ENCODE results near the gene TEKT1.
"Not testable (repeated sequence)": the region's sequence is repeated elsewhere in the genome, so short reads cannot be mapped to it uniquely, and the experiment has no call there.

TEKT1 gene

GRCh38 chr17:6831661-6832263 is at the start of gene TEKT1:
Gene TEKT1 (minus strand): TSS chr17:6831729. CDS start chr17:6830376, 1,353 bp downstream.
- DNase-seq: peak; percentile 74

- not testable (repeated sequence) for DNase-seq
Measured at GRCh38 chr17:6879221-6879975, 47.9 kb upstream of the TEKT1 start.

GRCh38 chr17:6875276-6875675 is 43.7 kb upstream of the TEKT1 start:
- DNase-seq: not testable (repeated sequence)

GRCh38 chr17:6872936-6873335 is 41.4 kb upstream of the TEKT1 start:
- DNase-seq: no peak

- no peak for DNase-seq
Measured at GRCh38 chr17:6870841-6871240, 39.3 kb upstream of the TEKT1 start.

DNA sequence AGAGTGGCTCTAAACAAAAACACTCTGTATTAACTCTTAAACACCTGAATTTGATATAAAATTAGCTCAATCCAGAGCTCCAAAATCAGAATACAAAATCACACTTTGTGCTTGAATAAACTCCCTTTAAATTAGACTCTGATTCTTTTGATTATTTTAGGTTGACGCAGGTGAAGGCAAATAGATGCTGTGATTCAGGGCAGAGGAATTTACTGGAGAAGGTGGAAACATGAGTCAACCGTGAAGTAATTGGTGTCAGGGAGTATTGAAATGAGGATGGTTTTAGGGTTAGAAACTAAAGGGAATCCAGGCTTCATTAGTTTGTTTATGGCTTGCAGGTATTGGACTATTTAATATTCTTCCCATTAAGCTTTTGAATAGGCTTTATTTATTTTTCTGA is 37.1 kb upstream of the TEKT1 start:
- no peak for DNase-seq

GRCh38 chr17:6867849-6868248 is 36.3 kb upstream of the TEKT1 start:
- DNase-seq: no peak

- DNase-seq: peak; percentile 9
Measured at GRCh38 chr17:6862825-6863224, 31.3 kb upstream of the TEKT1 start.

DNA sequence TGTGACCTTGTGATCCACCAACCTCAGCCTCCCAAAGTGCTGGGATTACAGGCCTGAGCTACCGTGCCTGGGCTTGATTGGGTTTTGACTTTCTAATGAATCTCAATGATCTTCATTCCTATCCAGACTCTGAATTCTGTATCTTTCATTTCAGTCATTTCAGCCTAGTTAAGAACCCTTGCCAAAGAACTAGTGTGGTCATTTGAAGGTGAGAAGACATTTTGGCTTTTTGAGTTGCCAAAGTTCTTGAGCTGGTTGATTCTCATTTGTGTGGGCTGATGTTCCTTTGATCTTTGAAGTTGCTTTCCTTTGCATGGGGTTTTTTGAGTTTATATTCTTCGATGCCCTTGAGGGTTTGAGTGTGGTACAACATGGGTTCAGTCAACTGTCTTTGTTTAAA is 30.6 kb upstream of the TEKT1 start:
- DNase-seq: no peak

DNA sequence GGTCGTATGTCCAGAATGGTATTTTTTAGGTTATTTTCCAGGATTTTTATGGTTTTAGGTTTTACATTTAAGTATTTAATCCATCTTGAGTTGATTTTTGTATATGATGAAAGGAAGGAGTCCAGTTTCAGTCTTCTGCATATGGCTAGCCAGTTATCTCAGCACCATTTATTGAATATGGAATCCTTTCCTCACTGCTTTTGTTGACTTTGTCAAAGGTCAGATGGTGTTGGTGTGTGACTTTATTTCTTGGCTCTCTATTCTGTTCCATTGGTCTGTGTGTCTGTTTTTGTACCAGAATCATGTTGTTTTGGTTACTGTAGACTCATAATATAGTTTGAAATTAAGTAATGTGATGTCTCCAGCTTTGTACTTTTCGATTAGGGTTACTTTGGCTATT is 26.4 kb upstream of the TEKT1 start:
- no peak for DNase-seq

DNA sequence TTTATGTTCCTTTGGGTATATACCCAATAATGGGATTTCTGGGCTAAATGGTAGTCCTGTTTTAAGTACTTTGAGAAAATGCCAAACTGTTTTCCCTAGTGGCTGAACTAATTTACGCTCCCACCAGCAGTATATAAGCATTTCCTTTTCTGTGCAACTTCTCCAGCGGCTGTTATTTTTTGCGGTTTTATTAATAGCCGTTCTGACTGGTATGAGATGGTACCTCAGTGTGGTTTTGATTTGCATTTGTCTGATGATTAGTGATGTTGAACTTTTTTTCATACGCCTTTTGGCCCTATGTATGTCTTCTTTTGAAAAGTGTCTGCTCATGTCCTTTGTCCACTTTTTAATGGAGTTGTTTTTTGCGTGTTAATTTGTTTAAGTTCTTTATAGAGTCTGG is 25.8 kb upstream of the TEKT1 start:
- no peak for DNase-seq

GRCh38 chr17:6856051-6856450 is 24.5 kb upstream of the TEKT1 start:
- no peak for DNase-seq

DNA sequence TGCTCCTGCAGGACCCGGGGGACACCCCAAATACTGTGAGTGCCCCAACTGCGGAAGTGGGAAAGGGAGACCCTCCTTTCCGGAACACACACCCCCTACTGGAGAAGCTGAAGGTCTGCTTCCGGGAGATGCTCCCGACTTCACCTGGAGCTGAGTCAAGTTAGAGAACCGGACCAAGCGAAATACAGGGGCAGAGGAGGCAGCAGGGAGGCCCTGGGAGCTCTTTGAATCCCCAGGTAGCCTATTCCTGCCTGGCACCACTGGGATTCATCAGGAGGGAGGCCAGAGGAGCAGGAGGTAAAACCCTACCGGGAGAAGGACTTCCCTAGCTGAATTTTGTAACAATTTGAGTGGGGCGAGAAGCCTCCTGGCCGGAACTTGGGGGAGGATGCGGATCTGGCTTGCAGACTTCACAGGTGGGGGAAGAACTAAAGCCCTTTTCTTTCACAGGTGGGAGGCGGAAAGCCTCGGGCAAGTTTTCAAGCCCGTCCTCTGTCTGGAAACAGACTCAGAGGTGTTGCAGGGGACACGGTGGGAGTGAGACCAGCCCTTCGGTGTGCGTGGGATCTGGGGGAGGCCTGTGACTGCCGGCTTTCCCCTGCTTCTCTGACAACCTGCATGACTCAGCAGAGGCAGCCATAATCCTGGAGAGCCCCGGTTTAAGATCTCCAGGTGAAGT is 22.4 kb upstream of the TEKT1 start:
- DNase-seq: peak; percentile 39

DNA sequence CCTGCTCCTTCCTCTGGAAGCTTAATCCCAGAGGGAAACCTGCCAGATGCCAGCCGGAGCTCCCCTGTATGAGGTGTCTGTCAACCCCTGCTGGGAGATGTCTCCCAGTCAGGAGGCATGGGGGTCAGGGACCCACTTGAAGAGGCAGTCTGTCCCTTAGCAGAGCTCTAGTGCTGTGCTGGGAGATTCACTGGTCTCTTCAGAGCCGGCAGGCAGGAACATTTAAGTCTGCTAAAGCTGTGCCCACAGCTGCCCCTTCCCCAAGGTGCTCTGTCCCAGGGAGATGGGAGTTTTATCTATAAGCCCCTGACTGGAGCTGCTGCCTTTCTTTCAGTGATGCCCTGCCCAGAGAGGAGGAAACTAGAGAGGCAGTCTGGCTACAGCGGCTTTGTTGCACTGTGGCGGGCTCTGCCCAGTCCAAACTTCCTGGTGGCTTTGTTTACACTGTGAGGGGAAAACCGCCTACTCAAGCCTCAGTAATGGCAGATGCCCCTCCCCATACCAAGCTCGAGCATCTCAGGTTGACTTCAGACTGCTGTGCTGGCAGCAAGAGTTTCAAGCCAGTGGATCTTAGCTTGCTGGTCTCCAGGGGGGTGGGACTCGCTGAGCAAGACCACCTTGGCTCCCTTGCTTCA is 17.1 kb upstream of the TEKT1 start:
- DNase-seq: not testable (repeated sequence)

- DNase-seq: not testable (repeated sequence)
Measured at GRCh38 chr17:6846138-6846537, 14.6 kb upstream of the TEKT1 start.

DNA sequence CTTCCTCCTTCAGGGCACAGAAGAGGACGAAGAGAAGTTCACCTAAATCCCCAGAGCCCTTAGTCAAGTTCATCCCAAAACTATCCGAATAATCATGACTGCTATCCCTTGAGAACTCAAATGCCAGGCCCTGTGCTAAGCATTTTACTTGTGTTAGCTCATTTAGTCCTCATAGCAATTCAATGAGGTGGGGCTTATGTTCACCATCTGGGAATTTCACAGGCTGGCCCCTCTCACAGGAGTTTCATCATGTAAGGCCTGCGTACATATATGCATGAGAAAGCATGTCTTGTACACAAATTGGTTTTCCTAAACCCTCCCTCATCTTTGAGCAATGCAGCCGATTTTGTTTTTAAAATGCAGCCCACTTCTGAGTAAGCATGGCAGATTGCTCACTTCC is 12.9 kb upstream of the TEKT1 start:
- DNase-seq: not testable (repeated sequence)

DNA sequence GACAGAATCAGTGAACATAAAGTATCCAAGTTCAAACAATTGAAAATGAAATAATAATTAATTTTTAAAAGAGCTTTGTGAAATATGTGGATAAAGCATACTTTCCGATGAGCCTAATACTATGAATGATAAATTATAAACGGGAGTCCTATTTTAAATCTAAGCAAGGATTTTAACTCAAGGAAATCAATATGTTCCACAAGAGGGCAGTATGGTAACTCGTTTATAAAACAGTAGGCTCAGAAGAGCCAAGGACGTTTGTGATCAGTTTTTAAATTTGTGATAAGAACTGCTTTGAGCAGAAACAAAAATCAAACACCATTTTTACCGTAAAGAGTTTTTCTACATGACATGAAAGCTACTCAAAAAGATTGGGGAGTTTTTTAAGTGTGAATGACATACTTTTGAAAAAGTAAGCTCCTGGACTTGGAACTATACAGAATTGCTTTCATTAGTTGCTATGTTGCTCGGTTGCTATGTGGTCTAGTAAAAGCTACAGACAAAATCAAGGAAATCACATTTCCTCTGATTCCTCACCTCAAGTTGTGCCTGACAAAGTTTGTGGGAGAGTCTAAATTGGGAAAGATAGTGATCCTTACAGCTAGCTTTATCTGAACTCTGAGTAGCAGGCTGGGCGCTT is 11.8 kb upstream of the TEKT1 start:
- DNase-seq: no peak

GRCh38 chr17:6841769-6842168 is 10.2 kb upstream of the TEKT1 start:
- DNase-seq: not testable (repeated sequence)

DNA sequence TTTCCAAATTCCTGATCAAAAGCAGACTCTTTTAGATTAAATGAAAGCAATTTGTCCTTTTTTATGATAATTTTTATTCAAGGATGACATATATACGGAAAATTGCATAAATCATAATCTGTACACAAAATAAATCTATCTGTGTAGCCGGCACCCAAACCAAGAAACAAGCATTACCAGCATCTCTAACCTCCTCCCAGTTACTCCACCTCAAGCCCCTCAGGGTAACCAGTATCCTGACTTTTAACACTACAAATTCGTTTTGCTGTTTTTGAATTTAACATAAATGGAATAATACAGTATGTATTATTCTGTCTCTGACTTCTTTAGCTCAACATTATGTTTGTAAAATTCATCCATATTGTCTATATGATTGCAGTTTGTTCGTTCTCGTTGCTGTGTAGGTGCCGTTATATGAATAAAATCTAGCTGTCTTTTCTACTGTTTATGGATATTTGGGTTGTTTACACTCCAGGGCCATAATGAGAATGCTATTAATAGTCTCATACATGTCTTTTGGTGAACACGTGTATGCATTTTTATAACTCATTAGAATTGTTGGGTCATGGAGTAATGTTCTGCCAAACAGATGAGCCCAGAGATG is 1.0 kb downstream of the TEKT1 start:
- DNase-seq: no peak

DNA sequence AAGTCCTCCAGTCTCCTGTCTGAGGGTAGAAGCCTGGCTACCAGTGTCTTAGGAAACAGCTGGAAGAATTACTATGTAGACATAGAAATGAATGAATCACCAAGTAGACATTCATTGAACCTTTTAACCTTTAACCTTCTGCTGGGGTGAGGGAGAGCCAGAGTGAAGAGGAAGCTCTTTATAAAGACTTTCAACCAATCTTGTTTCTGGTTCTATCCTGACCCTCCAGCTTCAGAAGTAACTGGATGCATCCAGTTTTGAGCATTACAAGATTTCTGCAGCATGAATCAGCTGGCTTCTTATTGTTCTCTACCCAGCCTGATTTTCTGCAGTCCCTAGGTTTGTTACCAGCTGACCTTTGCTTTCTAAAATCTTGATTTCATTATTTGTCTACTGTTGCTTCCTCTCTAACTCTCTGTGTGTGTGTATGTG is 8.5 kb downstream of the TEKT1 start:
- DNase-seq: no peak

- no peak for DNase-seq
Measured at GRCh38 chr17:6818938-6819337, 12.6 kb downstream of the TEKT1 start.

DNA sequence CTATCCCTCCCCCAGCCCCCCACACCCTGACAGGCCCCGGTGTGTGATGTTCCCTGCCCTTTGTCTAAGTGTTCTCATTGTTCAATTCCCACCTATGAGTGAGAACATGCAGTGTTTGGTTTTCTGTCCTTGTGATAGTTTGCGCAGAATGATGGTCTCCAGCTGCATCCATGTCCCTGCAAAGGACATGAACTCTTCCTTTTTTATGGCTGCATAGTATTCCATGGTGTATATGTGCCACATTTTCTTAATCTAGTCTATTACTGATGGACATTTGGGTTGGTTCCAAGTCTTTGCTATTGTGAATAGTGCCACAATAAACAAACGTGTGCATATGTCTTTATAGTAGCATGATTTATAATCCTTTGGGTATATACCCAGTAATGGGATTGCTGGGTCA is 15.2 kb downstream of the TEKT1 start:
- not testable (repeated sequence) for DNase-seq

GRCh38 chr17:6815775-6816174 is 15.8 kb downstream of the TEKT1 start:
- DNase-seq: peak; percentile 4

Data from stimulated activated CD4-positive, alpha-beta T cell treated with anti-CD3 and anti-CD28 coated beads, Interleukin-15, amount 100 ng/mL, for 24 hours (primary cell).